ENCODE measurements around the gene SRSF3. TPM values are rescaled to one million over a fixed set of nuclear protein-coding genes. Genes with fewer than 3 reads are reported as not detected.
"Not testable (repeated sequence)": the region's sequence is repeated elsewhere in the genome, so short reads cannot be mapped to it uniquely, and the experiment has no call there.

SRSF3 gene
- total and polyA plus RNA-seq, 2 donors (not counting 1 experiment from before 2014, with no cell fraction given) = 316 to 642 TPM

DNA sequence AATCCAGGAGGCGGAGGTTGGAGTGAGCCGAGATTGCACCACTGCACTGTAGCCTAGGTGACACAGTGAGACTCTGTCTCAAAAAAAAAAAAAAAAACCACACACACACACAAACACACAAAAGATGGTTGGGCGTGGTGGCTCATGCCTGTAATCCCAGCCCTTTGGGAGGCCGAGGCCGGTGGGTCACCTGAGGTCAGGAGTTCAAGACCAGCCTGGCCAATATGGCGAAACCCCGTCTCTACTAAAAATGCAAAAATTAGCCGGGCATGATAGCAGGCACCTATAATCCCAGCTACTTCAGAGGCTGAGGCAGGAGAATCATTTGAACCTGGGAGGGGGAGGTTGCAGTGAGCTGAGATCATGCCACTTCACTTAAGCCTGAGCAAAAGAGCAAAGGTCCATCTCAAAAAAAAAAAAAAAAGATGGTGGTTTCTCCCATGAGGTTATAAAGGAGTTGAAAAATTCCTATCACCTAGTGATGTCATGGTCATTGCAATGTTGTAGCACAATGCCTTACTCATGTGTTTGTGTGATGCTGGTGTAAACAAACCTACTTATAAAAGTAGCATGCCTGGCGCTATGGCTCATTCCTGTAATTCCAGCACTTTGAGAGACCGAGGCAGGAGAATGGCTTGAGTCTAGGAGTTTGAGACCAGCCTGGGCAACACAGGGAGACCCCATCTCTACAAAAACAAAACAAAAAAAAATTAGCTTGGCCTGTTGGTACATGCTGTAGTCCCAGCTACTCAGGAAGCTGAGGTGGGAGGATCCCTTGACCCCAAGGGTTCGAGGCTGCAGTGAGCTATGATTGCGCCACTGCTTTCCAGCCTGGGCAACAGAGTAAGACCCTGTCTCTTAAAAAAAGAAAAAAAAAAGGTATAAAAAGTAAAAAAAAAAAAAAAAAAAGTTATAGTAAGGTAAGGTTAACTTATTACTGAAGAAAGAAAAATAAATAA, 21.5 kb upstream of the SRSF3 start:
- H3K27ac Mint-ChIP-seq; H3K4me2 ChIP-seq (replicated peaks; ENCODE audit: low read depth, low read length, poor library complexity, severe bottlenecking); intact Hi-C loops (cut with micrococcal nuclease); H3K9ac ChIP-seq (ENCODE audit: low read length); H3K27ac ChIP-seq (ENCODE audit: low read length in 2 of 2); DNase-seq; H3K4me3 ChIP-seq (ENCODE audit: control extremely low read depth in 1 of 5, extremely low read depth in 1 of 5, insufficient read depth in 1 of 5, low read depth in 2 of 5, low read length in 4 of 5); H3K4me1 Mint-ChIP-seq; H2AFZ ChIP-seq (ENCODE audit: insufficient read depth, low read depth, low read length, poor library complexity, severe bottlenecking); H3K4me1 ChIP-seq (ENCODE audit: control insufficient read depth in 2 of 2, insufficient read depth in 2 of 2, low read length in 2 of 2); H3K4me3 Mint-ChIP-seq; H4K20me1 ChIP-seq (ENCODE audit: control insufficient read depth, insufficient read depth, low read length, poor library complexity, severe bottlenecking); ATAC-seq (ENCODE audit: low read depth); POLR2A ChIA-PET; H3K79me2 ChIP-seq (ENCODE audit: control insufficient read depth, insufficient read depth, low read length); H3K9me3 ChIP-seq (ENCODE audit: control extremely low read depth in 1 of 3, control insufficient read depth in 2 of 3, insufficient read depth in 1 of 3, low read length in 2 of 3); H3K27me3 Mint-ChIP-seq; H3K36me3 ChIP-seq (replicated peaks in 1 of 2; ENCODE audit: control extremely low read depth in 1 of 2, control insufficient read depth in 1 of 2, extremely low read depth in 1 of 2, insufficient read depth in 2 of 2, low read length in 1 of 2); H3K9me3 Mint-ChIP-seq (ENCODE audit: insufficient read depth); H3K27me3 ChIP-seq (replicated peaks in 1 of 4; ENCODE audit: control extremely low read depth in 1 of 4, control insufficient read depth in 3 of 4, insufficient read depth in 4 of 4, low read length in 3 of 4): not testable (repeated sequence)
- CTCF ChIA-PET = interaction anchor here (1.4 kb wide), 1 partner anchor 187 kb away, joined by 3 read pairs; no protein-coding TSS in a partner anchor
- WGBS (ENCODE audit: insufficient coverage) = 97% methylated on average over 9 of the region's 12 CpGs

- H3K36me3 ChIP-seq (replicated peaks in 1 of 2; ENCODE audit: control extremely low read depth in 1 of 2, control insufficient read depth in 1 of 2, extremely low read depth in 1 of 2, insufficient read depth in 2 of 2, low read length in 1 of 2) = no peaks in the 10 kb centered on the region
- DNase-seq = no peak
- POLR2A ChIA-PET = interaction anchor here (0.6 kb wide), 1 partner anchor 86 kb away, joined by 3 read pairs; no protein-coding TSS in a partner anchor
- no peak overlapping the region for H3K27ac ChIP-seq (ENCODE audit: low read length in 2 of 2)
- TF ChIP-seq EZH2 (IDR thresholded peaks at IDR 0.05; ENCODE audit: borderline replicate concordance, insufficient read depth, low read depth, low read length, poor library complexity, severe bottlenecking) (no peak), CTCF (IDR thresholded peaks at IDR 0.05) (no peak)
- Mint-ChIP-seq H3K4me1 (peaks cover 6% of the 10 kb centered on the region), H3K9me3 (ENCODE audit: insufficient read depth) (no peaks in the 10 kb centered on the region), H3K4me3 (no peak overlapping the region), H3K27ac (no peak overlapping the region), H3K27me3 (no peaks in the 10 kb centered on the region)
- no peaks in the 10 kb centered on the region for H4K20me1 ChIP-seq (ENCODE audit: control insufficient read depth, insufficient read depth, low read length, poor library complexity, severe bottlenecking)
- H2AFZ ChIP-seq (ENCODE audit: insufficient read depth, low read depth, low read length, poor library complexity, severe bottlenecking) = no peak overlapping the region
- intact Hi-C loops (cut with micrococcal nuclease) = no loop called here
- H3K9me3 ChIP-seq (ENCODE audit: control extremely low read depth in 1 of 3, control insufficient read depth in 2 of 3, insufficient read depth in 1 of 3, low read length in 2 of 3) = peaks cover 0 to 7% (median 0%) of the 10 kb centered on the region in 3 donors
- no peaks in the 10 kb centered on the region for H3K27me3 ChIP-seq (replicated peaks in 1 of 4; ENCODE audit: control extremely low read depth in 1 of 4, control insufficient read depth in 3 of 4, insufficient read depth in 4 of 4, low read length in 3 of 4)
- H3K9ac ChIP-seq (ENCODE audit: low read length) = no peak overlapping the region
- H3K4me2 ChIP-seq (replicated peaks; ENCODE audit: low read depth, low read length, poor library complexity, severe bottlenecking) = no peak overlapping the region
- no peak overlapping the region for H3K4me3 ChIP-seq (ENCODE audit: control extremely low read depth in 1 of 5, extremely low read depth in 1 of 5, insufficient read depth in 1 of 5, low read depth in 2 of 5, low read length in 4 of 5)
- CTCF ChIA-PET = interaction anchor here (0.5 kb wide), 1 partner anchor 16 kb away, joined by 3 read pairs; no protein-coding TSS in a partner anchor
- H3K79me2 ChIP-seq (ENCODE audit: control insufficient read depth, insufficient read depth, low read length) = no peaks in the 10 kb centered on the region
- no peak for ATAC-seq (ENCODE audit: low read depth)
- peaks cover 4 to 6% of the 10 kb centered on the region in 2 donors for H3K4me1 ChIP-seq (ENCODE audit: control insufficient read depth in 2 of 2, insufficient read depth in 2 of 2, low read length in 2 of 2)
These were observed 19.5 kb upstream of the SRSF3 start for GRCh38 chr6:36574679-36575078.

All from B cell (primary cell).